Progenitor cell of endocrine pancreas (in vitro differentiated cells): ENCODE data around the gene RPRD1A. TPM values are rescaled to one million over a fixed set of nuclear protein-coding genes. Genes with fewer than 3 reads are reported as not detected.
"Not testable (repeated sequence)": the region's sequence is repeated elsewhere in the genome, so short reads cannot be mapped to it uniquely, and the experiment has no call there.

Experiments
- DNase-seq: peaks from one replicate; pipeline ENCODE4 v3.0.0; 2021; ENCODE audit warnings: low spot score; ENCODE audit not compliant: unreplicated experiment
- H3K27ac Mint-ChIP-seq: 2 replicates; pipeline ENCODE4 v1.8.0; 2021; ENCODE audit warnings: mild to moderate bottlenecking, moderate library complexity, mixed read lengths
- H3K27me3 Mint-ChIP-seq: 2 replicates; pipeline ENCODE4 v1.8.0; 2021; ENCODE audit warnings: mixed read lengths
- H3K36me3 Mint-ChIP-seq: 2 replicates; pipeline ENCODE4 v1.8.0; 2022; ENCODE audit warnings: mixed read lengths; ENCODE audit not compliant: insufficient read depth
- H3K4me1 Mint-ChIP-seq: 2 replicates; pipeline ENCODE4 v1.8.0; 2021; ENCODE audit warnings: low read depth, mixed read lengths
- H3K4me3 Mint-ChIP-seq: 2 replicates; pipeline ENCODE4 v1.8.0; 2021; ENCODE audit warnings: low read depth, mild to moderate bottlenecking, moderate library complexity, mixed read lengths
- H3K9me3 Mint-ChIP-seq: 2 replicates; pipeline ENCODE4 v1.8.0; 2021; ENCODE audit warnings: low read depth, mixed read lengths
- CTCF ChIP-seq: fragments of 200-600 bp; sonication (generic); IDR thresholded peaks from one replicate; pipeline ENCODE4 v1.5.0; 2021; ENCODE audit warnings: antibody characterized with exemption, mild to moderate bottlenecking; ENCODE audit not compliant: unreplicated experiment
- long read RNA-seq: library from polyadenylated mRNA; unstranded; transcript quantifications from one replicate; pipeline ENCODE4 v2.0.0, GENCODE V29; 2020
- total RNA-seq: library from RNA; stranded (reverse); gene quantifications from 2 replicates; pipeline ENCODE4 v1.2.1, GENCODE V29; 2021

The RPRD1A gene
- total RNA-seq, result 72.4 and 75.2 TPM in 2 replicates
- long read RNA-seq, full-length matches to known transcripts, result 85 of 137 reads
- long read RNA-seq, partial matches to known transcripts, result 33 of 137 reads
- long read RNA-seq, other reads (novel, unspliced or antisense), result 19 of 137 reads

- TF ChIP-seq CTCF, result no peak
- H3K36me3 Mint-ChIP-seq, result peaks cover 9% of the 10 kb centered on the region
- H3K4me3 Mint-ChIP-seq, result peak within 1 kb of the TSS; percentile 89
- H3K27me3 Mint-ChIP-seq, result peaks cover 5% of the 10 kb centered on the region
- H3K4me1 Mint-ChIP-seq, result peaks cover 12% of the 10 kb centered on the region
- peaks cover 3% of the 10 kb centered on the region for H3K9me3 Mint-ChIP-seq
- peak within 1 kb of the TSS; percentile 99 for H3K27ac Mint-ChIP-seq
- peak; percentile 96 for DNase-seq
These were observed at the start of gene RPRD1A for GRCh38 chr18:36067055-36067957. Gene RPRD1A (minus strand): TSS chr18:36067559. CDS start chr18:36067404, 155 bp downstream.

- H3K9me3 Mint-ChIP-seq, DNase-seq, H3K4me3 Mint-ChIP-seq, H3K27me3 Mint-ChIP-seq, H3K27ac Mint-ChIP-seq, H3K4me1 Mint-ChIP-seq: not testable (repeated sequence)
- peaks cover 31% of the 10 kb centered on the region for H3K36me3 Mint-ChIP-seq
These were observed 49.4 kb upstream of the RPRD1A start for GRCh38 chr18:36116771-36117170.

GRCh38 chr18:36114738-36115137, 47.4 kb upstream of the RPRD1A start:
- no peak for TF ChIP-seq CTCF
- Mint-ChIP-seq H3K4me1 (no peaks in the 10 kb centered on the region), H3K27me3 (no peaks in the 10 kb centered on the region), H3K36me3 (peaks cover 36% of the 10 kb centered on the region), H3K27ac (no peak overlapping the region), H3K9me3 (no peaks in the 10 kb centered on the region), H3K4me3 (no peak overlapping the region)
- no peak for DNase-seq

- no peak for TF ChIP-seq CTCF
- no peak overlapping the region for H3K4me3 Mint-ChIP-seq
These were observed 46.9 kb upstream of the RPRD1A start for GRCh38 chr18:36114251-36114650.

GRCh38 chr18:36112302-36112701, 44.9 kb upstream of the RPRD1A start:
- Mint-ChIP-seq H3K36me3 (peaks cover 29% of the 10 kb centered on the region), H3K27me3 (no peaks in the 10 kb centered on the region), H3K27ac (no peak overlapping the region), H3K4me1 (no peaks in the 10 kb centered on the region), H3K9me3 (no peaks in the 10 kb centered on the region), H3K4me3 (no peak overlapping the region)
- no peak for DNase-seq
- TF ChIP-seq CTCF, result no peak

More at GRCh38 chr18:36114251-36114650, 46.9 kb upstream of the RPRD1A start:
- Mint-ChIP-seq H3K27ac (no peak overlapping the region), H3K4me1 (no peaks in the 10 kb centered on the region), H3K27me3 (no peaks in the 10 kb centered on the region), H3K36me3 (peaks cover 36% of the 10 kb centered on the region), H3K9me3 (no peaks in the 10 kb centered on the region)
- no peak for DNase-seq
